ENCODE data around the gene FAM168A. TPM values are rescaled to one million over a fixed set of nuclear protein-coding genes. Genes with fewer than 3 reads are reported as not detected.

FAM168A gene
- total RNA-seq, 4 donors from 2014 or later: 22.2 to 35.7 (median 30.4) TPM

DNA sequence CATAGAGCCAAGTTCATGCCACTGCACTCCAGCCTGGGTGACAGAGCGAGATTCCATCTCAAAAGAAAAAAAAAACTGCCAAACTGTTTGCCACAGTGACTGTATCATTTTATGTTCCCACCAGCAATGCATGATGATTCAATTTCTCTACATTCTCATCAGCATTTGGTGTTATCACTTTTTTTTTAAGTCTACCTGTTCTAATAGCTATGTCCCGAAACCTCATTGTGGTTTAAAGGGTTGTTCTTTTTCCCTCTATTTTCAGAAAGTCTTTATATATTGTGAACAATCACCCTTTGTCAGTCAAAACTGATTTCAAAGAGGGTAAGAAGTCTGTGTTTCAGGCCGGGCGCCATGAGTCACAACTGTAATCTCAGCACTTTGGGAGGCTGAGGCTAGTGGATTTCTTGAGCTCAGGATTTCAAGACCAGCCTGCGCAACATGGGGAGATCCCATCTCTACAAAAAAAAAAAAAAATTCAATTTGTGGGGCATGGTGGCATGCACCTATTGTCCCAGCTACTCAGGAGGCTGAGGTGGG lies 14.8 kb upstream of the FAM168A start:
- Histone ChIP-seq H3K4me1 (no peaks in the 10 kb centered on the region), H3K9me3 (no peaks in the 10 kb centered on the region)

DNA sequence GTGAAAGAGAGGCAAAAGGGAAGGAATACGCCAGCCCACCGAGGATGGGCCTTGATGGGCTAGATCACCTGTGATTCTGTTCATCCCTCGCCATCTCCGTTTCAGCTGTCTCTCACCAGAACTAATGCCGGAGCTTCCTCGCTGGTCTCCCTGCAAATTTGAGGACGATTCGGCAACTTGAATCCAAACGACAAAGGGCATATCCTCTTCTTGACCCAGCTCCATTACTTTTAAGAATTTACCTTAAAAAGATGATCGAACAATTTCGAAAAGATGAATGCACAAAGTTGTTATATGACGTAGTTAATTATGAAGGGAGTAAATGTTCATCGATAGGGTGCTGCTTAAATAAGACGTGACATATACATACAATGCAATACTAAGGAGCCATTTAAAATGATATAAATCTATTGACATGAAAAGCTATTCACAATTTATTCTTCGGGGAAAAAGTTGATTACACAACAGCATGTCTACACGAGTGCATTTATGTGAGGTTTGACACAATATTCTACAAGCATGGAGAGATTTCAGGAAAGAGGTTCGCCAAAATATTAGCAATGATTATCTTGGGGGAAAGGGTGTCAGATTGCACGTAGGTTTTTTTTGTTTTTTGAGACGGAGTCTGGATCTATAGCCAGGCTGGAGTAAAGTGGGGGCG lies 937 bp upstream of the FAM168A start:
- peak overlapping the region; percentile 78 to 87 (median 83) for H3K27ac ChIP-seq
- DNase-seq: no peak
- no peaks in the 10 kb centered on the region for H3K9me3 ChIP-seq
- peaks cover 0 to 23% (median 0%) of the 10 kb centered on the region in 4 donors for H3K4me1 ChIP-seq
- no peaks in the 10 kb centered on the region for H3K27me3 ChIP-seq
- TF ChIP-seq CTCF (IDR thresholded peaks at IDR 0.05): no peak
- TF ChIP-seq POLR2A (IDR thresholded peaks at IDR 0.05): no peak
- H3K36me3 ChIP-seq: no peaks in the 10 kb centered on the region
- H3K4me3 ChIP-seq: peak overlapping the region; percentile 75 to 98 (median 82)

More for the DNA sequence above, 14.8 kb upstream of the FAM168A start:
- no peak overlapping the region for H3K27ac ChIP-seq
- no peaks in the 10 kb centered on the region for H3K27me3 ChIP-seq
- H3K4me3 ChIP-seq: no peak overlapping the region
- TF ChIP-seq CTCF (IDR thresholded peaks at IDR 0.05) (no peak), POLR2A (IDR thresholded peaks at IDR 0.05) (no peak)
- DNase-seq: no peak
- no peaks in the 10 kb centered on the region for H3K36me3 ChIP-seq

- peaks cover 0 to 23% (median 0%) of the 10 kb centered on the region in 4 donors for H3K4me1 ChIP-seq
- no peaks in the 10 kb centered on the region for H3K27me3 ChIP-seq
- DNase-seq: no peak
- no peak for TF ChIP-seq POLR2A (IDR thresholded peaks at IDR 0.05)
- TF ChIP-seq CTCF (IDR thresholded peaks at IDR 0.05): no peak
- peak overlapping the region; percentile 78 to 87 (median 83) for H3K27ac ChIP-seq
- peak overlapping the region; percentile 75 to 98 (median 82) for H3K4me3 ChIP-seq
- H3K9me3 ChIP-seq: no peaks in the 10 kb centered on the region
- no peaks in the 10 kb centered on the region for H3K36me3 ChIP-seq
Measured at GRCh38 chr11:73597336-73597955, 466 bp downstream of the FAM168A start.

- Histone ChIP-seq H3K36me3 (no peaks in the 10 kb centered on the region), H3K9me3 (no peaks in the 10 kb centered on the region), H3K27ac (no peak overlapping the region), H3K27me3 (no peaks in the 10 kb centered on the region), H3K4me1 (peaks cover 0 to 23% (median 0%) of the 10 kb centered on the region in 4 donors), H3K4me3 (no peak overlapping the region)
- TF ChIP-seq POLR2A (IDR thresholded peaks at IDR 0.05) (no peak), CTCF (IDR thresholded peaks at IDR 0.05) (no peak)
- DNase-seq: no peak
Measured at GRCh38 chr11:73596547-73596946, 1.4 kb downstream of the FAM168A start.

GRCh38 chr11:73592640-73593039 lies 5.3 kb downstream of the FAM168A start:
- no peak for TF ChIP-seq POLR2A (IDR thresholded peaks at IDR 0.05)
- TF ChIP-seq CTCF (IDR thresholded peaks at IDR 0.05): no peak
- no peak for DNase-seq
- H3K27ac ChIP-seq: no peak overlapping the region
- H3K9me3 ChIP-seq: no peaks in the 10 kb centered on the region
- H3K27me3 ChIP-seq: no peaks in the 10 kb centered on the region
- no peaks in the 10 kb centered on the region for H3K36me3 ChIP-seq
- peaks cover 0 to 19% (median 0%) of the 10 kb centered on the region in 4 donors for H3K4me1 ChIP-seq
- H3K4me3 ChIP-seq: no peak overlapping the region

All from Peyer's patch (tissue), 4 donors.